ENCODE measurements around the gene KDELR3. TPM values are rescaled to one million over a fixed set of nuclear protein-coding genes. Genes with fewer than 3 reads are reported as not detected.

KDELR3 gene
- total and polyA plus RNA-seq, 10 of the 15 experiments (the other 5 are each of a cell fraction or from before 2014, with no cell fraction given) = 0.15 to 0.98 (median 0.25) TPM; not detected in 1

DNA sequence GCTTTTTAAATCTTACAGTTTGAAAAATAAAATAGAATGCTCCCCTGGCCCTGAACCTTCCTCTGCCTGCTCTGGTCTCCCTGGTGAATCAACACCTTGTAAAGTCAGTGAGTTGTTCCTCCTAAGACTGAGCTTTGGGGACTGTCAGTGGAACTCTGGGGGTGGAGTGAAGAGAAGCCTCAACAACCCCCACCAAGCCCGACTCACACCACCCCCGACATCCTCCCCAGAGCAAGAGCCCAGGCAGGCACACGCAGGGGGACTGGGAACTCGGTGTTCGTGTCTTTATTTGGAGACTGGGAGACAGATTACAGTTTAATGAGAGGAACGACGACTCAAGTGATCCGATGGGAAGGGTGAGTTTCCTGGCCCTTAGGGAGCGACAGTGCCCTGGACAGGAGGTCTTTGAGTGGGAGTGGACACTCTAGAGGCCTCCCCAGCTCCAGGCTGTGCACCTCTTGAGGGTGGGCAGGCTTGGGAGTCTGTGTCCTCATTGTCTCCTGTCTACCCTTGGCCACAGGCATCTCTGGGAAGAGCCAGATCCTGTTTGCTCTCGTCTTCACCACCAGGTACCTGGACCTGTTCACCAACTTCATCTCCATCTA, 6.2 kb downstream of the KDELR3 start:
- RAD21 ChIA-PET (ENCODE audit: unreplicated experiment) = no interaction called here
- SMC1A ChIA-PET (ENCODE audit: uncharacterized antibody, unreplicated experiment) = no interaction called here
- H3K9ac ChIP-seq (ENCODE audit: control insufficient read depth, insufficient read depth, low read length) = no peak overlapping the region
- H2AFZ ChIP-seq (ENCODE audit: control insufficient read depth, low read depth, low read length) = no peak overlapping the region
- H3K27me3 ChIP-seq (replicated peaks in 1 of 2; ENCODE audit: control insufficient read depth in 2 of 2, insufficient read depth in 2 of 2, low read length in 1 of 2) = no peaks in the 10 kb centered on the region; a peak in 1 of 4 replicates
- H3K4me2 ChIP-seq (ENCODE audit: control insufficient read depth, insufficient read depth) = no peak overlapping the region
- no peaks in the 10 kb centered on the region for H3K79me2 ChIP-seq (ENCODE audit: control insufficient read depth, insufficient read depth, low read length)
- in situ Hi-C loops (cut with MboI) = no loop called here
- CTCF ChIA-PET = no interaction called here
- whole genome bisulfite sequencing (ENCODE audit: insufficient coverage, insufficient replicate concordance, low lambda C conversion rate, missing lambda C conversion rate) = 54% methylated on average over 10 of the region's 10 CpGs
- intact Hi-C loops (cut with micrococcal nuclease; ENCODE audit: unreplicated experiment) = no loop called here
- ATAC-seq = no peak
- no peaks in the 10 kb centered on the region for H3K4me1 ChIP-seq (ENCODE audit: control insufficient read depth, insufficient read depth, low read length)
- no peaks in the 10 kb centered on the region for H4K20me1 ChIP-seq (ENCODE audit: control insufficient read depth, insufficient read depth)
- no peaks in the 10 kb centered on the region for H3K9me3 ChIP-seq (replicated peaks; ENCODE audit: control insufficient read depth, insufficient read depth, low read length)
- no peak for FAIRE-seq
- H3K27ac ChIP-seq (ENCODE audit: control insufficient read depth, insufficient read depth) = no peak overlapping the region
- TF ChIP-seq POU2F2 (IDR thresholded peaks at IDR 0.05; ENCODE audit: borderline replicate concordance, low read depth, low read length) = no peak
- no peak for TF ChIP-seq EP300 (IDR thresholded peaks at IDR 0.05; ENCODE audit: borderline replicate concordance in 1 of 2, control insufficient read depth in 1 of 2, low read depth in 2 of 2, low read length in 2 of 2)
- no peak for TF ChIP-seq MTA2 (IDR thresholded peaks at IDR 0.05; ENCODE audit: low read depth)
- TF ChIP-seq ZNF217 (IDR thresholded peaks at IDR 0.05) = no peak
- TF ChIP-seq, protein P1, sequence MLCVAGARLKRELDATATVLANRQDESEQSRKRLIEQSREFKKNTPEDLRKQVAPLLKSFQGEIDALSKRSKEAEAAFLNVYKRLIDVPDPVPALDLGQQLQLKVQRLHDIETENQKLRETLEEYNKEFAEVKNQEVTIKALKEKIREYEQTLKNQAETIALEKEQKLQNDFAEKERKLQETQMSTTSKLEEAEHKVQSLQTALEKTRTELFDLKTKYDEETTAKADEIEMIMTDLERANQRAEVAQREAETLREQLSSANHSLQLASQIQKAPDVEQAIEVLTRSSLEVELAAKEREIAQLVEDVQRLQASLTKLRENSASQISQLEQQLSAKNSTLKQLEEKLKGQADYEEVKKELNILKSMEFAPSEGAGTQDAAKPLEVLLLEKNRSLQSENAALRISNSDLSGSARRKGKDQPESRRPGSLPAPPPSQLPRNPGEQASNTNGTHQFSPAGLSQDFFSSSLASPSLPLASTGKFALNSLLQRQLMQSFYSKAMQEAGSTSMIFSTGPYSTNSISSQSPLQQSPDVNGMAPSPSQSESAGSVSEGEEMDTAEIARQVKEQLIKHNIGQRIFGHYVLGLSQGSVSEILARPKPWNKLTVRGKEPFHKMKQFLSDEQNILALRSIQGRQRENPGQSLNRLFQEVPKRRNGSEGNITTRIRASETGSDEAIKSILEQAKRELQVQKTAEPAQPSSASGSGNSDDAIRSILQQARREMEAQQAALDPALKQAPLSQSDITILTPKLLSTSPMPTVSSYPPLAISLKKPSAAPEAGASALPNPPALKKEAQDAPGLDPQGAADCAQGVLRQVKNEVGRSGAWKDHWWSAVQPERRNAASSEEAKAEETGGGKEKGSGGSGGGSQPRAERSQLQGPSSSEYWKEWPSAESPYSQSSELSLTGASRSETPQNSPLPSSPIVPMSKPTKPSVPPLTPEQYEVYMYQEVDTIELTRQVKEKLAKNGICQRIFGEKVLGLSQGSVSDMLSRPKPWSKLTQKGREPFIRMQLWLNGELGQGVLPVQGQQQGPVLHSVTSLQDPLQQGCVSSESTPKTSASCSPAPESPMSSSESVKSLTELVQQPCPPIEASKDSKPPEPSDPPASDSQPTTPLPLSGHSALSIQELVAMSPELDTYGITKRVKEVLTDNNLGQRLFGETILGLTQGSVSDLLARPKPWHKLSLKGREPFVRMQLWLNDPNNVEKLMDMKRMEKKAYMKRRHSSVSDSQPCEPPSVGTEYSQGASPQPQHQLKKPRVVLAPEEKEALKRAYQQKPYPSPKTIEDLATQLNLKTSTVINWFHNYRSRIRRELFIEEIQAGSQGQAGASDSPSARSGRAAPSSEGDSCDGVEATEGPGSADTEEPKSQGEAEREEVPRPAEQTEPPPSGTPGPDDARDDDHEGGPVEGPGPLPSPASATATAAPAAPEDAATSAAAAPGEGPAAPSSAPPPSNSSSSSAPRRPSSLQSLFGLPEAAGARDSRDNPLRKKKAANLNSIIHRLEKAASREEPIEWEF (IDR thresholded peaks at IDR 0.05; ENCODE audit: insufficient replicate concordance, low read depth, low read length) = no peak
- TF ChIP-seq MEF2B (IDR thresholded peaks at IDR 0.05; ENCODE audit: partially characterized antibody, poor library complexity, severe bottlenecking) = no peak
- no peak for TF ChIP-seq CHD1 (IDR thresholded peaks at IDR 0.05; ENCODE audit: low read depth, low read length)
- no peak for TF ChIP-seq KDM1A (IDR thresholded peaks at IDR 0.05; ENCODE audit: borderline replicate concordance)
- TF ChIP-seq SRF (IDR thresholded peaks at IDR 0.05; ENCODE audit: low read depth in 2 of 2, low read length in 2 of 2) = no peak
- TF ChIP-seq FOS (IDR thresholded peaks at IDR 0.05; ENCODE audit: borderline replicate concordance, extremely low read depth, insufficient read length) = no peak
- TF ChIP-seq, protein P2, sequence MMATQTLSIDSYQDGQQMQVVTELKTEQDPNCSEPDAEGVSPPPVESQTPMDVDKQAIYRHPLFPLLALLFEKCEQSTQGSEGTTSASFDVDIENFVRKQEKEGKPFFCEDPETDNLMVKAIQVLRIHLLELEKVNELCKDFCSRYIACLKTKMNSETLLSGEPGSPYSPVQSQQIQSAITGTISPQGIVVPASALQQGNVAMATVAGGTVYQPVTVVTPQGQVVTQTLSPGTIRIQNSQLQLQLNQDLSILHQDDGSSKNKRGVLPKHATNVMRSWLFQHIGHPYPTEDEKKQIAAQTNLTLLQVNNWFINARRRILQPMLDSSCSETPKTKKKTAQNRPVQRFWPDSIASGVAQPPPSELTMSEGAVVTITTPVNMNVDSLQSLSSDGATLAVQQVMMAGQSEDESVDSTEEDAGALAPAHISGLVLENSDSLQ (IDR thresholded peaks at IDR 0.05) = no peak
- peaks cover 0 to 4% of the 10 kb centered on the region in 2 experiments; a peak in 1 of 4 replicates for H3K36me3 ChIP-seq (ENCODE audit: control insufficient read depth in 2 of 2, insufficient read depth in 2 of 2, low read length in 1 of 2)
- no peak for DNase-seq (ENCODE audit: low read depth, low spot score)
- no TSS peak for BruUV-seq (replicated peaks)
- H3K4me3 ChIP-seq = no peak overlapping the region
- POLR2A ChIA-PET = interaction anchor here (0.5 kb wide), 1 partner anchor 77 kb away, joined by 5 read pairs; no protein-coding TSS in a partner anchor
